ENCODE measurements around the gene GCH1.

DNA sequence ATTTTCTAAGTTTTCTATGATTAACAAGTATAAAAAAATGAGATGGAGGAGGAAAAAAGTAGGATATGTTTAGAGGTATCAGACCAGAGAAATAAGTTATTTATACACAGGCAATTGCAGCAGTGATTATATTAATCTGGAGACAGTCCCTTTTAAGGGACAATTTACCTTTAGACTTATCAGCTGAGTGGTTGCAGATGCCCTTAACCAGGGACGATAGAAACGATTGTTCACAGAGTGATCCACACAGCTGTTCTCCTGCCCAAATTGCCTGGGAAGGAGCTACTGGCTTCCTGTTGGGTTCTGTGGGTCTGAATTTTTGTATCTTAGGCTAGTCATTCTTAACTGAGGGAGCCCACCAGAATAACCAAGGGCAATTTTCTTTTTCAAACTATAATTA lies 66.4 kb downstream of the GCH1 start:
- no peak for TF ChIP-seq SUZ12 (IDR thresholded peaks at IDR 0.05; ENCODE audit: extremely low read depth, insufficient read depth, insufficient read length)
- no peak for TF ChIP-seq YY1 (IDR thresholded peaks at IDR 0.05; ENCODE audit: insufficient read depth, insufficient read length)

Data from NT2/D1 (cell line).